Measurements from ENCODE around the gene RPL19. TPM values are rescaled to one million over a fixed set of nuclear protein-coding genes. Genes with fewer than 3 reads are reported as not detected.

The RPL19 gene
- total RNA-seq, 2 donors from 2014 or later = 1,315 to 2,278 TPM

GRCh38 chr17:39169101-39169500 is 31.0 kb upstream of the RPL19 start:
- Histone ChIP-seq H3K4me1 (ENCODE audit: control insufficient read depth in 1 of 2, low read depth in 2 of 2) (peaks cover 3 to 25% of the 10 kb centered on the region in 2 donors), H3K4me3 (no peak overlapping the region), H3K27ac (no peak overlapping the region), H3K36me3 (no peaks in the 10 kb centered on the region), H3K27me3 (replicated peaks; ENCODE audit: insufficient read depth) (no peaks in the 10 kb centered on the region), H3K9me3 (no peaks in the 10 kb centered on the region)
- no peak for TF ChIP-seq CTCF (IDR thresholded peaks at IDR 0.05)
- ATAC-seq (ENCODE audit: insufficient number of reproducible peaks, low FRiP score, low read depth) (no peak), DNase-seq (ENCODE audit: low spot score) (no peak)

GRCh38 chr17:39169518-39169917 is 30.6 kb upstream of the RPL19 start:
- Histone ChIP-seq H3K36me3 (no peaks in the 10 kb centered on the region), H3K4me1 (ENCODE audit: control insufficient read depth in 1 of 2, low read depth in 2 of 2) (peaks cover 0 to 21% of the 10 kb centered on the region in 2 donors), H3K9me3 (no peaks in the 10 kb centered on the region), H3K4me3 (no peak overlapping the region), H3K27ac (no peak overlapping the region), H3K27me3 (replicated peaks; ENCODE audit: insufficient read depth) (no peaks in the 10 kb centered on the region)
- no peak for TF ChIP-seq CTCF (IDR thresholded peaks at IDR 0.05)
- ATAC-seq (ENCODE audit: insufficient number of reproducible peaks, low FRiP score, low read depth) (no peak), DNase-seq (ENCODE audit: low spot score) (no peak)

- TF ChIP-seq CTCF (IDR thresholded peaks at IDR 0.05) = no peak
- Histone ChIP-seq H3K4me3 (no peak overlapping the region), H3K9me3 (no peaks in the 10 kb centered on the region), H3K27me3 (replicated peaks; ENCODE audit: insufficient read depth) (no peaks in the 10 kb centered on the region), H3K4me1 (ENCODE audit: control insufficient read depth in 1 of 2, low read depth in 2 of 2) (peaks cover 0 to 24% of the 10 kb centered on the region in 2 donors), H3K27ac (no peak overlapping the region), H3K36me3 (no peaks in the 10 kb centered on the region)
- DNase-seq (ENCODE audit: low spot score) (no peak), ATAC-seq (ENCODE audit: insufficient number of reproducible peaks, low FRiP score, low read depth) (no peak)
Measured at GRCh38 chr17:39170109-39170508, 30.0 kb upstream of the RPL19 start.

- TF ChIP-seq CTCF (IDR thresholded peaks at IDR 0.05) = no peak
- H3K4me3 ChIP-seq = no peak overlapping the region
- DNase-seq (ENCODE audit: low spot score) = no peak
- H3K27me3 ChIP-seq (replicated peaks; ENCODE audit: insufficient read depth) = no peaks in the 10 kb centered on the region
- ATAC-seq (ENCODE audit: insufficient number of reproducible peaks, low FRiP score, low read depth) = no peak
- peaks cover 3% of the 10 kb centered on the region for H3K36me3 ChIP-seq
- H3K4me1 ChIP-seq (ENCODE audit: control insufficient read depth in 1 of 2, low read depth in 2 of 2) = peaks cover 0 to 20% of the 10 kb centered on the region in 2 donors
- H3K27ac ChIP-seq = no peak overlapping the region
- no peaks in the 10 kb centered on the region for H3K9me3 ChIP-seq
Measured at GRCh38 chr17:39170558-39170957, 29.5 kb upstream of the RPL19 start.

- no peak overlapping the region for H3K27ac ChIP-seq
- H3K4me1 ChIP-seq (ENCODE audit: control insufficient read depth in 1 of 2, low read depth in 2 of 2) = peaks cover 0 to 6% of the 10 kb centered on the region in 2 donors
- ATAC-seq (ENCODE audit: insufficient number of reproducible peaks, low FRiP score, low read depth) = no peak
- H3K27me3 ChIP-seq (replicated peaks; ENCODE audit: insufficient read depth) = no peaks in the 10 kb centered on the region
- peaks cover 11% of the 10 kb centered on the region for H3K36me3 ChIP-seq
- H3K9me3 ChIP-seq = no peaks in the 10 kb centered on the region
- TF ChIP-seq CTCF (IDR thresholded peaks at IDR 0.05) = no peak
- no peak overlapping the region for H3K4me3 ChIP-seq
- no peak for DNase-seq (ENCODE audit: low spot score)
Measured at GRCh38 chr17:39171933-39172332, 28.1 kb upstream of the RPL19 start.

Data from thoracic aorta (tissue), 2 donors.